H9 (cell line): ENCODE measurements around the gene RARG. TPM values are rescaled to one million over a fixed set of nuclear protein-coding genes. Genes with fewer than 3 reads are reported as not detected.

Experiments used
- DNase-seq: peaks from one replicate; pipeline ENCODE4 v3.0.0-alpha.2; 2017
- H2AFZ ChIP-seq: one replicate; pipeline ENCODE4 v1.6.1; 2013; ENCODE audit warnings: mild to moderate bottlenecking, low read length, control low read depth, moderate library complexity
- H2AK5ac ChIP-seq: 2 replicates; pipeline ENCODE4 v1.6.1; 2013; ENCODE audit warnings: low read length, control low read depth, mixed read lengths; ENCODE audit not compliant: insufficient read length
- H2BK120ac ChIP-seq: one replicate; pipeline ENCODE4 v1.6.1; 2013; ENCODE audit warnings: low read depth, mild to moderate bottlenecking, low read length, control low read depth, inconsistent platforms; ENCODE audit not compliant: poor library complexity, severe bottlenecking
- H2BK12ac ChIP-seq: 2 replicates; pipeline ENCODE4 v1.6.1; 2013; ENCODE audit warnings: low read length, control low read depth, mixed read lengths, low read depth; ENCODE audit not compliant: insufficient read length
- H2BK15ac ChIP-seq: 2 replicates; pipeline ENCODE4 v1.6.1; 2013; ENCODE audit warnings: low read depth, low read length, control low read depth
- H2BK20ac ChIP-seq: one replicate; pipeline ENCODE4 v1.6.1; 2013; ENCODE audit warnings: low read depth, mild to moderate bottlenecking, low read length, control low read depth, inconsistent platforms; ENCODE audit not compliant: poor library complexity, severe bottlenecking
- H2BK5ac ChIP-seq: 2 replicates; pipeline ENCODE4 v1.6.1; 2013; ENCODE audit warnings: low read length, control low read depth, mixed read lengths; ENCODE audit not compliant: insufficient read length
- H3K14ac ChIP-seq: 2 replicates; pipeline ENCODE4 v1.6.1; 2013; ENCODE audit warnings: low read length, control low read depth; ENCODE audit not compliant: insufficient read depth
- H3K18ac ChIP-seq: 2 replicates; pipeline ENCODE4 v1.6.1; 2013; ENCODE audit warnings: low read depth, mild to moderate bottlenecking, mixed read lengths, low read length, control low read depth; ENCODE audit not compliant: insufficient read length
- H3K23ac ChIP-seq: 2 replicates; pipeline ENCODE4 v1.6.1; 2013; ENCODE audit warnings: low read length, control low read depth, mixed read lengths, low read depth; ENCODE audit not compliant: insufficient read length
- H3K23me2 ChIP-seq: 2 replicates; pipeline ENCODE4 v1.6.1; 2013; ENCODE audit warnings: low read depth, mild to moderate bottlenecking, mixed read lengths, low read length, control low read depth; ENCODE audit not compliant: insufficient read length, poor library complexity, severe bottlenecking
- H3K27ac ChIP-seq: 2 replicates; pipeline ENCODE4 v1.5.1; 2013; ENCODE audit warnings: low read length, control low read depth, mixed read lengths, low read depth; ENCODE audit not compliant: insufficient read length
- H3K27me3 ChIP-seq: 2 replicates; pipeline ENCODE4 v1.6.1; 2013; ENCODE audit warnings: low read length, control low read depth, inconsistent platforms; ENCODE audit not compliant: insufficient read depth
- H3K4ac ChIP-seq: 2 replicates; pipeline ENCODE4 v1.6.1; 2013; ENCODE audit warnings: low read depth, mild to moderate bottlenecking, control low read depth, inconsistent platforms, low read length, moderate library complexity
- H3K4me1 ChIP-seq: 2 replicates; pipeline ENCODE4 v1.6.1; 2013; ENCODE audit warnings: low read length, control low read depth, inconsistent platforms; ENCODE audit not compliant: insufficient read depth
- H3K4me2 ChIP-seq: 2 replicates; pipeline ENCODE4 v1.6.1; 2013; ENCODE audit warnings: low read length, control low read depth, mixed read lengths; ENCODE audit not compliant: insufficient read length, insufficient read depth
- H3K56ac ChIP-seq: 2 replicates; pipeline ENCODE4 v1.6.1; 2013; ENCODE audit warnings: low read depth, mild to moderate bottlenecking, mixed read lengths, low read length, control low read depth; ENCODE audit not compliant: insufficient read length
- H3K79me1 ChIP-seq: 2 replicates; pipeline ENCODE4 v1.6.1; 2013; ENCODE audit warnings: low read depth, mild to moderate bottlenecking, moderate library complexity, low read length, control low read depth, inconsistent platforms; ENCODE audit not compliant: insufficient read depth, poor library complexity, severe bottlenecking
- H3K79me2 ChIP-seq: 2 replicates; pipeline ENCODE4 v1.6.1; 2013; ENCODE audit warnings: low read length, control low read depth, inconsistent platforms; ENCODE audit not compliant: insufficient read depth
- H3K9ac ChIP-seq: 2 replicates; pipeline ENCODE4 v1.6.1; 2013; ENCODE audit warnings: low read length, control low read depth, mixed read lengths; ENCODE audit not compliant: insufficient read length; ENCODE audit errors: extremely low read depth
- H3K9me3 ChIP-seq: one replicate; pipeline ENCODE4 v1.6.1; 2013; ENCODE audit warnings: low read depth, low read length, inconsistent platforms; ENCODE audit not compliant: control insufficient read depth
- H3T11ph ChIP-seq: one replicate; pipeline ENCODE4 v1.6.1; 2013; ENCODE audit warnings: mild to moderate bottlenecking, low read length, control low read depth, inconsistent platforms
- H4K20me1 ChIP-seq: one replicate; pipeline ENCODE4 v1.6.1; 2013; ENCODE audit not compliant: control insufficient read depth, insufficient read length, insufficient read depth
- H4K5ac ChIP-seq: 2 replicates; pipeline ENCODE4 v1.6.1; 2013; ENCODE audit warnings: low read depth, mild to moderate bottlenecking, mixed read lengths, low read length, control low read depth; ENCODE audit not compliant: insufficient read length
- H4K8ac ChIP-seq: replicated peaks from 2 replicates; pipeline ENCODE4 v1.6.1; 2013; ENCODE audit warnings: low read length, control low read depth, mixed read lengths, low read depth; ENCODE audit not compliant: insufficient read length
- H4K91ac ChIP-seq: 2 replicates; pipeline ENCODE4 v1.6.1; 2013; ENCODE audit warnings: low read depth, mild to moderate bottlenecking, moderate library complexity, mixed read lengths, low read length, control low read depth; ENCODE audit not compliant: insufficient read length
- H3K27ac Mint-ChIP-seq, 3 experiments: 2 replicates in 2 of 3; 3 replicates in 1 of 3; pipeline ENCODE4 v1.8.0; 2020 to 2021; ENCODE audit warnings: mixed read lengths in 3 of 3, mild to moderate bottlenecking in 1 of 3, moderate library complexity in 1 of 3
- H3K27me3 Mint-ChIP-seq: 2 replicates; pipeline ENCODE4 v1.8.0; 2021; ENCODE audit warnings: low read depth, mild to moderate bottlenecking, moderate library complexity, mixed read lengths
- H3K36me3 Mint-ChIP-seq, 3 experiments: 2 replicates in 2 of 3; 3 replicates in 1 of 3; pipeline ENCODE4 v1.8.0; 2020 to 2021; ENCODE audit warnings: low read depth in 3 of 3, mixed read lengths in 3 of 3; ENCODE audit not compliant: insufficient read depth in 1 of 3
- H3K4me1 Mint-ChIP-seq, 2 experiments: 2 replicates each; pipeline ENCODE4 v1.8.0; 2020; ENCODE audit warnings: mixed read lengths in 2 of 2
- H3K4me3 Mint-ChIP-seq, 2 experiments: 2 replicates in 1 of 2; 3 replicates in 1 of 2; pipeline ENCODE4 v1.8.0; 2020 to 2021; ENCODE audit warnings: mild to moderate bottlenecking in 2 of 2, mixed read lengths in 2 of 2, moderate library complexity in 1 of 2
- H3K9me3 Mint-ChIP-seq, 2 experiments: 2 replicates in 1 of 2; 3 replicates in 1 of 2; pipeline ENCODE4 v1.8.0; 2020; ENCODE audit warnings: mild to moderate bottlenecking in 2 of 2, mixed read lengths in 2 of 2, moderate library complexity in 1 of 2
- WGBS: extraction: QIAGEN DNeasy Blood & Tissue Kit; methylation state at CpG from one replicate; pipeline ENCODE4 v1.1.7; 2013; ENCODE audit warnings: missing lambda C conversion rate, low lambda C conversion rate, mixed read lengths; ENCODE audit not compliant: insufficient read length; ENCODE audit errors: extremely low coverage; 5-methylcytosine and 5-hydroxymethylcytosine counted together
- total RNA-seq: library from RNA; stranded (reverse); gene quantifications from 2 replicates; pipeline ENCODE4 v1.2.1, GENCODE V29; 2021
- TF ChIP-seq, protein P1 (sequence below): fragments of 200-600 bp; sonication (generic); conservative IDR thresholded peaks from 3 replicates; pipeline ENCODE4 v1.8.0; 2021; ENCODE audit warnings: antibody characterized with exemption, mild to moderate bottlenecking

Gene RARG
- total RNA-seq, 1 experiment from 2014 or later: 43.7 TPM

DNA sequence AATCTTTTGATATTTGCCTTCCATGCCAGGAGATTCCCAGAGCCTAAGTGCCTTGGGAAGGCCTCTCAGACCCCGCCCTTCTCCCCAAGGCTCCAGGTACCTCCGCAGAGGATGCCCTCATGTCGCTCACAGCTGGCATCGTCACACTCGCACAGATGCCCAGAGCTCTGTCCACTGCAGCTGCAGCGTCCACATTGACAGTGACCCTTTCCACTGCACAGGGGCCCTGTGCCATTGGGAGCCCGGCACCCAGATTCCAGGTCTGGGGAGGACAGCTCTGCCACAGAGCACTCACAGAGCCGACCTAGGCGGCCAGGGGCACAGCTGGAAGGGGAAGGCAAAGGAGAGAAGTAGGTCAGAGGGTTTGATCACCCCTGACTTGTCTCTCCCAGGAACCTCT lies 39.0 kb downstream of the RARG start:
- H3K36me3 Mint-ChIP-seq: peaks cover 0 to 6% (median 0%) of the 10 kb centered on the region in 3 experiments; a peak in 4 of 7 replicates

More for the DNA sequence above, 39.0 kb downstream of the RARG start:
- TF ChIP-seq, protein P1, sequence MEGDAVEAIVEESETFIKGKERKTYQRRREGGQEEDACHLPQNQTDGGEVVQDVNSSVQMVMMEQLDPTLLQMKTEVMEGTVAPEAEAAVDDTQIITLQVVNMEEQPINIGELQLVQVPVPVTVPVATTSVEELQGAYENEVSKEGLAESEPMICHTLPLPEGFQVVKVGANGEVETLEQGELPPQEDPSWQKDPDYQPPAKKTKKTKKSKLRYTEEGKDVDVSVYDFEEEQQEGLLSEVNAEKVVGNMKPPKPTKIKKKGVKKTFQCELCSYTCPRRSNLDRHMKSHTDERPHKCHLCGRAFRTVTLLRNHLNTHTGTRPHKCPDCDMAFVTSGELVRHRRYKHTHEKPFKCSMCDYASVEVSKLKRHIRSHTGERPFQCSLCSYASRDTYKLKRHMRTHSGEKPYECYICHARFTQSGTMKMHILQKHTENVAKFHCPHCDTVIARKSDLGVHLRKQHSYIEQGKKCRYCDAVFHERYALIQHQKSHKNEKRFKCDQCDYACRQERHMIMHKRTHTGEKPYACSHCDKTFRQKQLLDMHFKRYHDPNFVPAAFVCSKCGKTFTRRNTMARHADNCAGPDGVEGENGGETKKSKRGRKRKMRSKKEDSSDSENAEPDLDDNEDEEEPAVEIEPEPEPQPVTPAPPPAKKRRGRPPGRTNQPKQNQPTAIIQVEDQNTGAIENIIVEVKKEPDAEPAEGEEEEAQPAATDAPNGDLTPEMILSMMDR: no peak
- Histone ChIP-seq H2BK5ac (no peak overlapping the region), H2BK12ac (no peak overlapping the region), H3K79me1 (no peaks in the 10 kb centered on the region), H2AFZ (no peak overlapping the region), H2BK120ac (no peak overlapping the region), H2AK5ac (no peak overlapping the region), H3K27ac (no peak overlapping the region), H3K23me2 (no peaks in the 10 kb centered on the region), H2BK15ac (no peak overlapping the region), H3K4me1 (no peaks in the 10 kb centered on the region), H3K9me3 (no peaks in the 10 kb centered on the region), H3K9ac (no peak overlapping the region), H3T11ph (no peak overlapping the region), H3K14ac (no peak overlapping the region), H3K23ac (no peak overlapping the region), H3K27me3 (peaks cover 11% of the 10 kb centered on the region; the same call in 1 of the 2 replicates), H3K4me2 (no peak overlapping the region), H2BK20ac (no peak overlapping the region), H4K8ac (no peak overlapping the region), H4K20me1 (no peaks in the 10 kb centered on the region), H3K79me2 (no peaks in the 10 kb centered on the region), H3K18ac (no peak overlapping the region), H4K91ac (no peak overlapping the region), H4K5ac (no peak overlapping the region), H3K4ac (no peak overlapping the region), H3K56ac (no peak overlapping the region)
- Mint-ChIP-seq H3K4me3 (no peak overlapping the region; a peak in 1 of 5 replicates), H3K4me1 (peaks cover 14 to 17% of the 10 kb centered on the region in 2 experiments), H3K27ac (no peak overlapping the region), H3K9me3 (0 out of 5 replicates have a peak, but pooled peaks cover 0 to 1% of the 10 kb centered on the region in 2 experiments), H3K27me3 (peaks cover 71% of the 10 kb centered on the region)
- no peak for DNase-seq
- WGBS: no CpG with 5 or more reads among the region's 9 CpGs
